ENCODE data around the gene XKR8. TPM values are rescaled to one million over a fixed set of nuclear protein-coding genes. Genes with fewer than 3 reads are reported as not detected.
A peak's percentile ranks its signal among the peaks of the same experiment; 100 is the strongest.

Gene XKR8
- total RNA-seq, 1 experiment from 2014 or later, result 2.8 TPM

- TF ChIP-seq CTCF (IDR thresholded peaks at IDR 0.05; ENCODE audit: unreplicated experiment), result no peak
- ChIA-PET POLR2A (interaction anchor here (0.9 to 2.5 kb wide), 6 partner anchors 9 to 207 kb away, joined by 3 to 10 read pairs (median 4); partner anchors contain the start of genes STX12 and XKR8), CTCF (interaction anchor here (0.6 to 7.4 kb wide), 17 partner anchors 11 to 310 kb away, joined by 3 to 74 read pairs (median 3); no protein-coding TSS in a partner anchor)
- Mint-ChIP-seq H3K9me3 (ENCODE audit: unreplicated experiment) (no peaks in the 10 kb centered on the region), H3K27ac (ENCODE audit: low read depth, unreplicated experiment) (no peak overlapping the region), H3K4me1 (ENCODE audit: insufficient read depth, unreplicated experiment) (no peaks in the 10 kb centered on the region), H3K27me3 (ENCODE audit: insufficient read depth, unreplicated experiment) (no peaks in the 10 kb centered on the region), H3K36me3 (ENCODE audit: insufficient read depth, unreplicated experiment) (peaks cover 38% of the 10 kb centered on the region), H3K4me3 (ENCODE audit: unreplicated experiment) (no peak overlapping the region)
- BruUV-seq (replicated peaks), result no TSS peak
- intact Hi-C loops (cut with micrococcal nuclease), result no loop called here
- no peak for DNase-seq (ENCODE audit: unreplicated experiment)
These were observed 20.6 kb downstream of the XKR8 start for GRCh38 chr1:27980216-27980845.

GRCh38 chr1:27981145-27981544 lies 21.4 kb downstream of the XKR8 start:
- peaks cover 46% of the 10 kb centered on the region for H3K36me3 Mint-ChIP-seq (ENCODE audit: insufficient read depth, unreplicated experiment)
- H3K27me3 Mint-ChIP-seq (ENCODE audit: insufficient read depth, unreplicated experiment), result no peaks in the 10 kb centered on the region
- intact Hi-C loops (cut with micrococcal nuclease), result no loop called here
- no peaks in the 10 kb centered on the region for H3K4me1 Mint-ChIP-seq (ENCODE audit: insufficient read depth, unreplicated experiment)
- no peak for TF ChIP-seq CTCF (IDR thresholded peaks at IDR 0.05; ENCODE audit: unreplicated experiment)
- CTCF ChIA-PET, result interaction anchor here (0.6 to 7.4 kb wide), 13 partner anchors 10 to 1197 kb away, joined by 3 to 74 read pairs (median 3); no protein-coding TSS in a partner anchor
- no TSS peak for BruUV-seq (replicated peaks)
- no peak for DNase-seq (ENCODE audit: unreplicated experiment)
- POLR2A ChIA-PET, result interaction anchor here (0.9 to 2.5 kb wide), 2 partner anchors 54 to 123 kb away, joined by 3 to 10 read pairs; no protein-coding TSS in a partner anchor
- H3K9me3 Mint-ChIP-seq (ENCODE audit: unreplicated experiment), result no peaks in the 10 kb centered on the region
- H3K27ac Mint-ChIP-seq (ENCODE audit: low read depth, unreplicated experiment), result no peak overlapping the region
- H3K4me3 Mint-ChIP-seq (ENCODE audit: unreplicated experiment), result no peak overlapping the region

- Mint-ChIP-seq H3K4me1 (ENCODE audit: insufficient read depth, unreplicated experiment) (no peaks in the 10 kb centered on the region), H3K4me3 (ENCODE audit: unreplicated experiment) (no peak overlapping the region), H3K36me3 (ENCODE audit: insufficient read depth, unreplicated experiment) (peaks cover 87% of the 10 kb centered on the region), H3K9me3 (ENCODE audit: unreplicated experiment) (no peaks in the 10 kb centered on the region), H3K27ac (ENCODE audit: low read depth, unreplicated experiment) (peak overlapping the region; percentile 28), H3K27me3 (ENCODE audit: insufficient read depth, unreplicated experiment) (no peaks in the 10 kb centered on the region)
- intact Hi-C loops (cut with micrococcal nuclease), result no loop called here
- DNase-seq (ENCODE audit: unreplicated experiment), result no peak
- ChIA-PET POLR2A (interaction anchor here (0.7 kb wide), 1 partner anchor 15 kb away, joined by 3 read pairs; no protein-coding TSS in a partner anchor), CTCF (interaction anchor here (0.6 to 2.2 kb wide), 3 partner anchors 9 to 368 kb away, joined by 4 to 12 read pairs (median 5); no protein-coding TSS in a partner anchor)
- no peak for TF ChIP-seq CTCF (IDR thresholded peaks at IDR 0.05; ENCODE audit: unreplicated experiment)
- no TSS peak for BruUV-seq (replicated peaks)
These were observed 31.3 kb downstream of the XKR8 start for GRCh38 chr1:27990920-27991537.

GRCh38 chr1:27992276-27992675 lies 32.5 kb downstream of the XKR8 start:
- Mint-ChIP-seq H3K4me1 (ENCODE audit: insufficient read depth, unreplicated experiment) (no peaks in the 10 kb centered on the region), H3K36me3 (ENCODE audit: insufficient read depth, unreplicated experiment) (peaks cover 89% of the 10 kb centered on the region), H3K27me3 (ENCODE audit: insufficient read depth, unreplicated experiment) (no peaks in the 10 kb centered on the region), H3K4me3 (ENCODE audit: unreplicated experiment) (no peak overlapping the region), H3K9me3 (ENCODE audit: unreplicated experiment) (no peaks in the 10 kb centered on the region), H3K27ac (ENCODE audit: low read depth, unreplicated experiment) (no peak overlapping the region)
- CTCF ChIA-PET, result interaction anchor here (0.6 to 1.3 kb wide), 3 partner anchors 14 to 134 kb away, joined by 3 to 4 read pairs (median 3); no protein-coding TSS in a partner anchor
- BruUV-seq (replicated peaks), result no TSS peak
- intact Hi-C loops (cut with micrococcal nuclease), result no loop called here
- no peak for DNase-seq (ENCODE audit: unreplicated experiment)
- POLR2A ChIA-PET, result interaction anchor here (0.6 to 1.1 kb wide), 2 partner anchors 11 to 196 kb away, joined by 3 to 4 read pairs; no protein-coding TSS in a partner anchor
- no peak for TF ChIP-seq CTCF (IDR thresholded peaks at IDR 0.05; ENCODE audit: unreplicated experiment)
